Cardiac septum (tissue), 1 donor: Measurements from ENCODE around the gene ADGRV1. TPM values are rescaled to one million over a fixed set of nuclear protein-coding genes. Genes with fewer than 3 reads are reported as not detected.
"Not testable (repeated sequence)": the region's sequence is repeated elsewhere in the genome, so short reads cannot be mapped to it uniquely, and the experiment has no call there.

Experiments
- DNase-seq: peaks from one replicate; pipeline ENCODE4 v3.0.0-alpha.2; 2020; ENCODE audit warnings: low spot score
- intact Hi-C: fragments of 100-400 bp; cut with DNase I; formaldehyde crosslinking; loops from one replicate; pipeline ENCODE4 v1.14.0; 2022
- total RNA-seq: library from RNA; stranded (reverse); fragmentation: NEBNext Ultra II Directional; extraction: Animal tissue kit (Norgen Biotek cat#: 25700); gene quantifications from one replicate; pipeline ENCODE4 v1.2.1, GENCODE V29; 2021
- donor health status: DM: no; HTN: no; CAD: no.

The ADGRV1 gene
- total RNA-seq, 1 donor from 2014 or later = 0.19 TPM

- intact Hi-C loops = loop anchor here (5.0 kb wide), 1 partner anchor 346 kb away; no protein-coding TSS in a partner anchor
- no peak for DNase-seq
These were observed 225.1 kb downstream of the ADGRV1 start for GRCh38 chr5:90783460-90784333.

GRCh38 chr5:90786756-90787155 lies 228.2 kb downstream of the ADGRV1 start:
- DNase-seq = no peak
- intact Hi-C loops = no loop called here

GRCh38 chr5:90792725-90793124 lies 234.1 kb downstream of the ADGRV1 start:
- intact Hi-C loops = no loop called here
- no peak for DNase-seq

GRCh38 chr5:90793183-90793582 lies 234.6 kb downstream of the ADGRV1 start:
- no peak for DNase-seq
- intact Hi-C loops = no loop called here

- intact Hi-C loops, DNase-seq: not testable (repeated sequence)
These were observed 238.3 kb downstream of the ADGRV1 start for GRCh38 chr5:90796919-90797318.

GRCh38 chr5:90800082-90800481 lies 241.5 kb downstream of the ADGRV1 start:
- intact Hi-C loops = not testable (repeated sequence)

GRCh38 chr5:90800515-90800914 lies 241.9 kb downstream of the ADGRV1 start:
- DNase-seq, intact Hi-C loops: not testable (repeated sequence)

More at GRCh38 chr5:90800082-90800481, 241.5 kb downstream of the ADGRV1 start:
- DNase-seq = not testable (repeated sequence)

- intact Hi-C loops = no loop called here
These were observed 244.1 kb downstream of the ADGRV1 start for GRCh38 chr5:90802474-90803317.

GRCh38 chr5:90803381-90803780 lies 244.8 kb downstream of the ADGRV1 start:
- DNase-seq = no peak
- intact Hi-C loops = no loop called here

More at GRCh38 chr5:90802474-90803317, 244.1 kb downstream of the ADGRV1 start:
- no peak for DNase-seq

GRCh38 chr5:90803876-90804275 lies 245.3 kb downstream of the ADGRV1 start:
- intact Hi-C loops = no loop called here
- no peak for DNase-seq

GRCh38 chr5:90807496-90807895 lies 248.9 kb downstream of the ADGRV1 start:
- DNase-seq = no peak
- intact Hi-C loops = no loop called here

GRCh38 chr5:90809311-90810056 lies 250.9 kb downstream of the ADGRV1 start:
- intact Hi-C loops = no loop called here
- DNase-seq = no peak

GRCh38 chr5:90810211-90810610 lies 251.6 kb downstream of the ADGRV1 start:
- no peak for DNase-seq
- intact Hi-C loops = no loop called here

GRCh38 chr5:90813392-90813791 lies 254.8 kb downstream of the ADGRV1 start:
- intact Hi-C loops = no loop called here
- no peak for DNase-seq

GRCh38 chr5:90822062-90822461 lies 263.5 kb downstream of the ADGRV1 start:
- DNase-seq, intact Hi-C loops: not testable (repeated sequence)

- no peak for DNase-seq
- intact Hi-C loops = no loop called here
These were observed 265.8 kb downstream of the ADGRV1 start for GRCh38 chr5:90824436-90824835.

GRCh38 chr5:90830058-90830457 lies 271.5 kb downstream of the ADGRV1 start:
- intact Hi-C loops = no loop called here
- DNase-seq = no peak

GRCh38 chr5:90833753-90834152 lies 275.2 kb downstream of the ADGRV1 start:
- intact Hi-C loops = no loop called here
- no peak for DNase-seq

- intact Hi-C loops = no loop called here
These were observed 276.1 kb downstream of the ADGRV1 start for GRCh38 chr5:90834711-90835110.

GRCh38 chr5:90843443-90843842 lies 284.8 kb downstream of the ADGRV1 start:
- intact Hi-C loops = no loop called here
- DNase-seq = no peak

More at GRCh38 chr5:90834711-90835110, 276.1 kb downstream of the ADGRV1 start:
- no peak for DNase-seq
